ENCODE data around the gene FMN2.

GRCh38 chr1:240496941-240497340 lies 405.3 kb downstream of the FMN2 start:
- TF ChIP-seq CTCF (IDR thresholded peaks at IDR 0.05) (no peak), POLR2A (IDR thresholded peaks at IDR 0.05) (no peak), POLR2AphosphoS5 (IDR thresholded peaks at IDR 0.05) (no peak)
